ENCODE measurements around the gene CAPZA1. TPM values are rescaled to one million over a fixed set of nuclear protein-coding genes. Genes with fewer than 3 reads are reported as not detected.
"Not testable (repeated sequence)": the region's sequence is repeated elsewhere in the genome, so short reads cannot be mapped to it uniquely, and the experiment has no call there.

Gene CAPZA1
- total RNA-seq, 1 donor from 2014 or later: 239 TPM

- peaks cover 11% of the 10 kb centered on the region for H3K36me3 Mint-ChIP-seq (ENCODE audit: low read depth)
- intact Hi-C loops (cut with micrococcal nuclease): loop anchor here (1.0 to 5.0 kb wide), 5 partner anchors 112 to 1318 kb away; no protein-coding TSS in a partner anchor
- no peak for DNase-seq (ENCODE audit: low spot score)
- no peak overlapping the region for H3K4me3 Mint-ChIP-seq
- H3K9me3 Mint-ChIP-seq: no peaks in the 10 kb centered on the region
- peaks cover 33% of the 10 kb centered on the region for H3K4me1 Mint-ChIP-seq (ENCODE audit: low read depth)
- H3K27me3 Mint-ChIP-seq (ENCODE audit: insufficient read depth): no peaks in the 10 kb centered on the region
- no peak overlapping the region for H3K27ac Mint-ChIP-seq
Measured at GRCh38 chr1:112614460-112615065, 5.1 kb upstream of the CAPZA1 start.

GRCh38 chr1:112618114-112618720 is 1.4 kb upstream of the CAPZA1 start:
- Mint-ChIP-seq H3K36me3 (ENCODE audit: low read depth) (peaks cover 17% of the 10 kb centered on the region), H3K4me1 (ENCODE audit: low read depth) (peaks cover 38% of the 10 kb centered on the region), H3K9me3 (no peaks in the 10 kb centered on the region), H3K27me3 (ENCODE audit: insufficient read depth) (no peaks in the 10 kb centered on the region), H3K27ac (peak overlapping the region; percentile 98), H3K4me3 (peak overlapping the region; percentile 98)
- intact Hi-C loops (cut with micrococcal nuclease): loop anchor here (1.0 to 5.0 kb wide), 4 partner anchors 339 to 1314 kb away; partner anchors contain the start of genes LRIG2 and PHTF1
- peak; percentile 13 for DNase-seq (ENCODE audit: low spot score)

- peak within 1 kb of the TSS; percentile 98 for H3K27ac Mint-ChIP-seq
- H3K36me3 Mint-ChIP-seq (ENCODE audit: low read depth): peaks cover 17% of the 10 kb centered on the region
- H3K4me1 Mint-ChIP-seq (ENCODE audit: low read depth): peaks cover 40% of the 10 kb centered on the region
- H3K27me3 Mint-ChIP-seq (ENCODE audit: insufficient read depth): no peaks in the 10 kb centered on the region
- intact Hi-C loops (cut with micrococcal nuclease): loop anchor here (1.0 to 5.0 kb wide), 7 partner anchors 55 to 1313 kb away; partner anchors contain the start of genes LRIG2, MOV10, PHTF1 and PPM1J
- no peaks in the 10 kb centered on the region for H3K9me3 Mint-ChIP-seq
- DNase-seq (ENCODE audit: low spot score): peak; percentile 52
- peak within 1 kb of the TSS; percentile 98 for H3K4me3 Mint-ChIP-seq
Measured at GRCh38 chr1:112618721-112619517, 713 bp upstream of the CAPZA1 start, which contains the start of gene ST7L. Gene ST7L, minus strand, starts transcription at chr1:112619141. Its CDS starts 28 bp downstream, at chr1:112619113.

GRCh38 chr1:112620377-112620695 is 704 bp downstream of the CAPZA1 start:
- Mint-ChIP-seq H3K27ac (peak overlapping the region; percentile 98), H3K4me1 (ENCODE audit: low read depth) (peaks cover 54% of the 10 kb centered on the region), H3K9me3 (no peaks in the 10 kb centered on the region), H3K36me3 (ENCODE audit: low read depth) (peaks cover 25% of the 10 kb centered on the region), H3K27me3 (ENCODE audit: insufficient read depth) (no peaks in the 10 kb centered on the region), H3K4me3 (peak overlapping the region; percentile 98)
- intact Hi-C loops (cut with micrococcal nuclease): loop anchor here (1.0 to 5.0 kb wide), 2 partner anchors 48 to 1192 kb away; partner anchors contain the start of gene RSBN1
- no peak for DNase-seq (ENCODE audit: low spot score)

GRCh38 chr1:112624493-112624892 is 4.9 kb downstream of the CAPZA1 start:
- not testable (repeated sequence) for H3K9me3 Mint-ChIP-seq; DNase-seq (ENCODE audit: low spot score); H3K4me3 Mint-ChIP-seq; H3K27me3 Mint-ChIP-seq (ENCODE audit: insufficient read depth)
- H3K27ac Mint-ChIP-seq: peak overlapping the region; percentile 82
- peaks cover 39% of the 10 kb centered on the region for H3K36me3 Mint-ChIP-seq (ENCODE audit: low read depth)
- H3K4me1 Mint-ChIP-seq (ENCODE audit: low read depth): peaks cover 72% of the 10 kb centered on the region
- intact Hi-C loops (cut with micrococcal nuclease): loop anchor here (5.0 kb wide), 1 partner anchor 1188 kb away; the partner anchor contains the start of gene RSBN1

GRCh38 chr1:112625696-112626095 is 6.1 kb downstream of the CAPZA1 start:
- peak overlapping the region; percentile 33 for H3K4me3 Mint-ChIP-seq
- H3K4me1 Mint-ChIP-seq (ENCODE audit: low read depth): peaks cover 78% of the 10 kb centered on the region
- intact Hi-C loops (cut with micrococcal nuclease): loop anchor here (1.0 kb wide), 1 partner anchor 8 kb away; no protein-coding TSS in a partner anchor
- H3K36me3 Mint-ChIP-seq (ENCODE audit: low read depth): peaks cover 40% of the 10 kb centered on the region
- no peaks in the 10 kb centered on the region for H3K27me3 Mint-ChIP-seq (ENCODE audit: insufficient read depth)
- DNase-seq (ENCODE audit: low spot score): no peak
- peak overlapping the region; percentile 26 for H3K27ac Mint-ChIP-seq
- no peaks in the 10 kb centered on the region for H3K9me3 Mint-ChIP-seq

GRCh38 chr1:112626193-112626592 is 6.6 kb downstream of the CAPZA1 start:
- intact Hi-C loops (cut with micrococcal nuclease): no loop called here
- Mint-ChIP-seq H3K27me3 (ENCODE audit: insufficient read depth) (no peaks in the 10 kb centered on the region), H3K9me3 (no peaks in the 10 kb centered on the region), H3K4me1 (ENCODE audit: low read depth) (peaks cover 79% of the 10 kb centered on the region), H3K36me3 (ENCODE audit: low read depth) (peaks cover 41% of the 10 kb centered on the region), H3K27ac (peak overlapping the region; percentile 26), H3K4me3 (no peak overlapping the region)
- no peak for DNase-seq (ENCODE audit: low spot score)

GRCh38 chr1:112626887-112627286 is 7.3 kb downstream of the CAPZA1 start:
- intact Hi-C loops (cut with micrococcal nuclease): no loop called here
- H3K4me1 Mint-ChIP-seq (ENCODE audit: low read depth): peaks cover 85% of the 10 kb centered on the region
- H3K4me3 Mint-ChIP-seq: no peak overlapping the region

GRCh38 chr1:112628516-112628915 is 8.9 kb downstream of the CAPZA1 start:
- DNase-seq (ENCODE audit: low spot score): no peak
- intact Hi-C loops (cut with micrococcal nuclease): no loop called here
- Mint-ChIP-seq H3K9me3 (no peaks in the 10 kb centered on the region), H3K4me1 (ENCODE audit: low read depth) (peaks cover 85% of the 10 kb centered on the region), H3K36me3 (ENCODE audit: low read depth) (peaks cover 46% of the 10 kb centered on the region), H3K27me3 (ENCODE audit: insufficient read depth) (no peaks in the 10 kb centered on the region), H3K4me3 (no peak overlapping the region), H3K27ac (no peak overlapping the region)

More at GRCh38 chr1:112626887-112627286, 7.3 kb downstream of the CAPZA1 start:
- H3K9me3 Mint-ChIP-seq: no peaks in the 10 kb centered on the region
- no peaks in the 10 kb centered on the region for H3K27me3 Mint-ChIP-seq (ENCODE audit: insufficient read depth)
- H3K36me3 Mint-ChIP-seq (ENCODE audit: low read depth): peaks cover 47% of the 10 kb centered on the region
- H3K27ac Mint-ChIP-seq: no peak overlapping the region
- no peak for DNase-seq (ENCODE audit: low spot score)

- intact Hi-C loops (cut with micrococcal nuclease): no loop called here
- no peak for DNase-seq (ENCODE audit: low spot score)
- no peak overlapping the region for H3K4me3 Mint-ChIP-seq
Measured at GRCh38 chr1:112629256-112629655, 9.6 kb downstream of the CAPZA1 start.

GRCh38 chr1:112633628-112634027 is 14.0 kb downstream of the CAPZA1 start:
- Mint-ChIP-seq H3K27ac (no peak overlapping the region), H3K4me3 (no peak overlapping the region), H3K27me3 (ENCODE audit: insufficient read depth) (no peaks in the 10 kb centered on the region), H3K36me3 (ENCODE audit: low read depth) (peaks cover 40% of the 10 kb centered on the region), H3K4me1 (ENCODE audit: low read depth) (peaks cover 81% of the 10 kb centered on the region), H3K9me3 (no peaks in the 10 kb centered on the region)
- no peak for DNase-seq (ENCODE audit: low spot score)
- intact Hi-C loops (cut with micrococcal nuclease): loop anchor here (1.0 to 2.0 kb wide), 2 partner anchors 8 to 13 kb away; no protein-coding TSS in a partner anchor

More at GRCh38 chr1:112629256-112629655, 9.6 kb downstream of the CAPZA1 start:
- H3K27me3 Mint-ChIP-seq (ENCODE audit: insufficient read depth): no peaks in the 10 kb centered on the region
- H3K4me1 Mint-ChIP-seq (ENCODE audit: low read depth): peaks cover 89% of the 10 kb centered on the region
- peaks cover 52% of the 10 kb centered on the region for H3K36me3 Mint-ChIP-seq (ENCODE audit: low read depth)
- H3K9me3 Mint-ChIP-seq: no peaks in the 10 kb centered on the region
- H3K27ac Mint-ChIP-seq: peak overlapping the region; percentile 15

- Mint-ChIP-seq H3K9me3 (no peaks in the 10 kb centered on the region), H3K36me3 (ENCODE audit: low read depth) (peaks cover 36% of the 10 kb centered on the region), H3K27ac (no peak overlapping the region), H3K4me1 (ENCODE audit: low read depth) (peaks cover 74% of the 10 kb centered on the region), H3K4me3 (no peak overlapping the region), H3K27me3 (ENCODE audit: insufficient read depth) (no peaks in the 10 kb centered on the region)
- DNase-seq (ENCODE audit: low spot score): no peak
- intact Hi-C loops (cut with micrococcal nuclease): no loop called here
Measured at GRCh38 chr1:112634367-112634766, 14.7 kb downstream of the CAPZA1 start.

All from activated T-helper 1 cell treated with anti-CD3 and anti-CD28 coated beads, Interleukin-12 subunit alpha, Interleukin-12 subunit beta, Interleukin-2, Interleukin-4 antibody, amounts not matched to agents 30 ng/mL and 10 ng/mL and 1 ng/mL, durations not matched to agents 14 hours and 24 hours and 36 hours (primary cell).